ENCODE data around the gene FMOD.

The FMOD gene

GRCh38 chr1:203302894-203303293, 48.0 kb downstream of the FMOD start:
- no peak for TF ChIP-seq POLR2AphosphoS5 (IDR thresholded peaks at IDR 0.05; ENCODE audit: low read depth, low read length)
- TF ChIP-seq TAF1 (IDR thresholded peaks at IDR 0.05; ENCODE audit: borderline replicate concordance, insufficient read depth, low read length) = no peak
- no peak for TF ChIP-seq SIN3A (IDR thresholded peaks at IDR 0.05; ENCODE audit: borderline replicate concordance, insufficient read depth, low read length)
- TF ChIP-seq FOXP2 (optimal IDR thresholded peaks at IDR 0.05; ENCODE audit: borderline replicate concordance, extremely low read depth, extremely low read length, insufficient read depth) = no peak
- no peak for TF ChIP-seq REST (IDR thresholded peaks at IDR 0.05; ENCODE audit: insufficient read depth in 1 of 2, low read depth in 2 of 2, low read length in 2 of 2)

GRCh38 chr1:203302456-203302855, 48.5 kb downstream of the FMOD start:
- no peak for TF ChIP-seq FOXP2 (optimal IDR thresholded peaks at IDR 0.05; ENCODE audit: borderline replicate concordance, extremely low read depth, extremely low read length, insufficient read depth)

- TF ChIP-seq REST (IDR thresholded peaks at IDR 0.05; ENCODE audit: insufficient read depth in 1 of 2, low read depth in 2 of 2, low read length in 2 of 2) (no peak), SIN3A (IDR thresholded peaks at IDR 0.05; ENCODE audit: borderline replicate concordance, insufficient read depth, low read length) (no peak), TAF1 (IDR thresholded peaks at IDR 0.05; ENCODE audit: borderline replicate concordance, insufficient read depth, low read length) (no peak), FOXP2 (optimal IDR thresholded peaks at IDR 0.05; ENCODE audit: borderline replicate concordance, extremely low read depth, extremely low read length, insufficient read depth) (no peak), POLR2AphosphoS5 (IDR thresholded peaks at IDR 0.05; ENCODE audit: low read depth, low read length) (no peak)
These were observed 49.6 kb downstream of the FMOD start for GRCh38 chr1:203301331-203301668.

- TF ChIP-seq SIN3A (IDR thresholded peaks at IDR 0.05; ENCODE audit: borderline replicate concordance, insufficient read depth, low read length) (no peak), TAF1 (IDR thresholded peaks at IDR 0.05; ENCODE audit: borderline replicate concordance, insufficient read depth, low read length) (no peak), REST (IDR thresholded peaks at IDR 0.05; ENCODE audit: insufficient read depth in 1 of 2, low read depth in 2 of 2, low read length in 2 of 2) (no peak), POLR2AphosphoS5 (IDR thresholded peaks at IDR 0.05; ENCODE audit: low read depth, low read length) (no peak), FOXP2 (optimal IDR thresholded peaks at IDR 0.05; ENCODE audit: borderline replicate concordance, extremely low read depth, extremely low read length, insufficient read depth) (no peak)
These were observed 50.2 kb downstream of the FMOD start for GRCh38 chr1:203300441-203301330.

GRCh38 chr1:203299169-203299568, 51.8 kb downstream of the FMOD start:
- TF ChIP-seq TAF1 (IDR thresholded peaks at IDR 0.05; ENCODE audit: borderline replicate concordance, insufficient read depth, low read length) = no peak
- TF ChIP-seq FOXP2 (optimal IDR thresholded peaks at IDR 0.05; ENCODE audit: borderline replicate concordance, extremely low read depth, extremely low read length, insufficient read depth) = no peak
- TF ChIP-seq REST (IDR thresholded peaks at IDR 0.05; ENCODE audit: insufficient read depth in 1 of 2, low read depth in 2 of 2, low read length in 2 of 2) = no peak
